Measurements from ENCODE around the gene ANP32A.

The ANP32A gene

DNA sequence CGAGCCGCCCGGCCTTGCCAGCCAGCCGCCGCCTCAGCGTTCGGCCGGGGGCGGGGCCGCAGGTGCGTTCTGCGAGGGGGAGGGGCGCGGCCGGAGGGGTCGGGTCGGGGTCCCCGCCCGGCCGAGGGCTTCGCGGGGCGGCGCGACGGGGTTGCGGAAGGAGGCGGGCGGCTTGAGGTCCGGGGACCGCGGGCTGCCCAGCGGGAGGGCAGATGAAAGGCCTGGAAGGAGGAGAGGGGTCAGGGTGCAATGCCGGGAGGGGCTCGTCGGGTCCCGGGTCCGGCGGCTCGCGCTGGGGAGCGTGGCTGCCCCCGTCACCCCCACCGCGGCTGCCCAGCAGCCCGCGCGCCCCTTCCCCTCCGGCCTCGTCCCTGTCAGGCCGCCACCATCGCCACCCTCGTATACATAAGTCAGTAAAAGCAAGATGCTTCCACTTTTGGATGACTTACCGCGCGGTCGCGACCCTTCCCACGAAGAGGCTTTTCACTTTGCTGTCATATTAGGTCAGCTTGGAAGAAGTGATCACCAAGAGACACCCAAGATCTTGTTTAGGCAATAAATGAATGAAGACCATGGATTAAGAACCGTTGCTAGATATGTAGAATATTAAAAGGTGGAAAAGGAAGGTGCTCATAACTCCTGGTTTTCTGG lies 620 bp upstream of the ANP32A start:
- DNase-seq (ENCODE audit: low read depth in 2 of 3, low spot score in 2 of 3), result no peak

DNA sequence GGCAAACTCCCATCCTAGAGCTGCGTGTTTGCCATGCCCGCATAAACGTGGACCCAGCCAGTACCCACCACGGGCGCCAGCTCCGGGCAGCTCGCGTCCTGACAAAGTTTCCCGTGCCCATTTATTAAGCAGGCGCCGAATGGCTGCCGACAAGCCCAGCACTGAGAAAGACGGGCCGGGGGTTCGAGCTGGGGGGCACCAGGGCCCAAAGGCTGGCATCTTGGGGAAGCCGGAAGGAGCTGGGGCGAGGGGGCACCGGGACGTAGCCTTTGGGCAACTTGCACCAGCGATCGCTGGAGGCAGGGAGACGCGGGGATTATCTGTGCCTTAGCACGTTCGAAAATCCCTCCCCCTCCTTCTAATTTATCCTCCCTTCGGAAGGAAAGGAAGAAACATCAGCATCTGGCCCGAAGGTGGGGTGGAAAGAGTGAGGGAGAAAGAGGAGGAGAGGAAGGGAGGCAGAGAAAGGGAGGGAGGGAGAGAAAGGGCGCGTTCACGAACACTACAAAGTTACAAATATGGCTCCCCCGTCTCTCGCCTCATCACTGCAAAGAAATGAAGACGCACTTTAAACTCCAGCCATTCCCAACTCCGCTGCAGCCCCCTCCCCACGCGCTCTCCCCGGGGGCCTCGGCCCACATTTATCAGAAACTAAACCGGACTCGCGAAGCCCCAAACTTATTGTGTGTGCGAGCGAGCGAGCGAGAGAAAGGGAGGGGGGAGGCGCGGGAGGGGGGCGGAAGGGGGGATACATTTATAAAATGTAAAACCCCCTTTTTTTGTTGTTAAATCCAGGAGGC lies 1.0 kb downstream of the ANP32A start:
- no peak for DNase-seq (ENCODE audit: low read depth in 2 of 3, low spot score in 2 of 3)

DNA sequence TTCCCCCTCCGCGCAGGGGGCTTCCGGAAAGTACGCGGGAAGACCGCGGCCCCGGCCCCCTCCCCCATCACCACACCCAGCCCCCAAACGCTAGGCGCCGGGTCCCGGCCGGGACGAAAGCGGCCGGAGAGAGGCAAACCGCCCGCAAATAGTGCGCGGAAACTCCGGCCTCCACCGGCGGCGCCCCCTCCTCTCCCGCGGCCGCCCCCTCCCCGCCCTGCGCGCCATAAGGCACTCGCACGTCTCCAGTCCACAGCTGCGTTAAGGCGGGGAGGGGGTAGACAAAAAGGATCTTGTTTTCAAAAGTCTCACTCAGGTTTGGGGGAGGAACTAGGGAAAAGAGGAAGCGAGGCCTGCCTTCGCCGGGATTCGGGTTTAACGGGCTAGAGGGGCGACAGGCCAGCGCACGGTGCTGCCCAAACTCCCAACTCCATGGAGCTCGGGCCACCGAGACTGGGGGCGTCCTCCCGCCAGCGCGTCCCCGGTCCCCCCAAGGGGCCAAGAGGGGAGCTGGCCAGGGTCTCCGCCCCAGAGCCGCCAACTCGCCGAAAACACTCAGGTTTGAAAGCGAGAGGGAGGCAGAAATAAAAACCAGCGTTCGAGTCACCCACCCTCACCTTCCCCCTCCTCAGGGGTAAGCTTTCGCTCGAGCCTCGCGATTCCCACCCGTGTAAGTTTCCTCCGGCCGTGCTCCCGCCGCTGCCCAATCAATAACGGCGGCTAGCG lies 1.8 kb downstream of the ANP32A start:
- peak in 1 of 3 experiments; percentile 30 for DNase-seq (ENCODE audit: low read depth in 2 of 3, low spot score in 2 of 3)

DNA sequence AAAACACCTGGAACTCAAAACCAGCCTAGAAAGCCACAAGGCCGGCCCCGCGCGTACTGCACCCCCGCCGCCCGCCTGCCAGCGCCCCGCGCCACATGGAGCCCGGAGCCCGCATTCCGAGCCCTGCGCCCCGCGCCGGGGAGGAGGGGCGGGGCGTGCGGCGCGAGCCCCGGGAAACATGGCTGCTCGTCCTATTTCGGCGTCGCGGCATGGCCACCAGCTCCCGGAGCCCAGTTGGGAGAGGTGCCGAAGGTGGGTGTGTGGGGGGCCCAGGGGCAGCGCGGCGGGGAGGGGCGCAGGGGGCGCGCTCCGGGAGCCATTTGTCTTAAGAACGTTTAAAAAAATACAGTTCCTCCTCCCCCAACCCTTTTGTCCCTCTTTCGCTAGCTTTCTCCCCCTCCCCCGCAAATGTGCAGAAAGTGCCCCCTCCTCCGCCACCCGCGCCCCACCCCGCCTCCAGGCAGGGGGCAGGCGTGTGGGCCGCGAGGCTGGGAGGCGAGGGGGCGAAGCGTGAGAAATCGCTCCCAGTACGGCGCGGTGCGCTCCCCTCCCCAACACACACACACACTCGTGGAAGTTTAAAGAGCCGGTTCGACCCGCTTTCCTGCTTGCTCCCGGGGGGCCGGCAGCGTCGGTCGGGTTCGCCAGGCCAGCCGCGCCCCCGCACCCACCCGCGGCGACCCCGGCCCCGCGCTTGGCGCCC lies 2.5 kb downstream of the ANP32A start:
- DNase-seq (ENCODE audit: low read depth in 2 of 3, low spot score in 2 of 3), result peak; percentile 39 to 48 (median 41)

DNA sequence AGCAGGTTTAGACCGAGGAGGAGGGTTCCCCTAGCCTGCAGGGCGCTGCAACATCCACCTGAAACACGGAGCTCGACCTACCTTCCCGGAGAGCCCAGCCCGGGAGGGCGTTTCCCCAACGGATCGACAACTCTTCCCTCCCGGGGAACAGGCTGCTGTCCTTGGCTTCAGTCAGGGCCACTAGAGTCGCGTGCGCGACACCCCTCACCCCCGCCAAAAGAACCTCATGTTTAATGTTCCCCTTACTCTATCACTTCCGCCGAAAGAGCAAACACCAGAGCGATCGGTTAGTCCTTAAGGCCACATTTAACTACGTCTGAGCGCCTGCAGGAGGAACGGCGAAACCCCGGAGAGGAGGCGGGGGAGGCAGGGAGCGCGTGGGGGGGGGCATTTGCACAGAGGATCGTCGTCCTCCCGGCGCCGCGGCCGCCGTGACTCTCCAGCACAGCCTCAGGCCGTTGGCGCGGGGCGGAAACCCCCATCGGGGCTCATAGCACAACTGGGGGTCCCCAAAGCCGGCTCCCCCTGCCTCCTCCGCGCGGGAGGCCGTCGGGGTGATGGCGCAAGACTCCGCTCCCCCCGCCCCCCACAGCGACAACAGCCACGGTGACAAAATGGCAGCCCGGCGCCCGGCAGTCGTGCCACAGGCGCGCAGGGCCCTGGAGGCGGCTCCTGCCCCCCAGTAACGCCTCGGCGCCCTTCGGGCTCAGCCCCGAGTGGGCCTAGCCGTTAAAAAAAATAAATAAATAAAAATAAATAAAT lies 3.2 kb downstream of the ANP32A start:
- DNase-seq (ENCODE audit: low read depth in 2 of 3, low spot score in 2 of 3), result peak; percentile 48 to 65 (median 58)

DNA sequence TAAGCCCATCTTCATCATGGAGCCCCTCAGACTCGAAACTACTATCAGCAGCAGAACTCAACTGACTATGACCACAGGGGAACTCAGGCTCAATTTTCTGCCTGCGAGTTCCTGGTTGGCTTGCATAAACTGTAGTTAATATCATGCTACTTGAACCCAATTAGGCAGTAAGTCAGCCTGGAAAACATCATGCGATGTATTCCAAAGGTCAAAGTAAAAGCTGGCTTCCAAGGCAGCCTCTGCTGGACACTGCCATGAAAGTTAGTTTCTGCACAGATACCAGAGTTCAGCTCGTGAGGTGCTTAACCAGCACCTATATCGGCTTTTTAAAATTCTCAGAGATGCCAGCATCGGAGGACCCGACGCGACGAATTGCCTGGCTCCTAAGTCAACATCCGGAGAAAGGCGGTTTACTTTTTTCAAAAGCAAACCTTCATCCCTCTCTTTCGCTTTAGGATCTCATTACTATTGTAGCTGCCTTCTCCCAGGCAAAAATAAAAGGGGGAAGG lies 3.8 kb downstream of the ANP32A start:
- DNase-seq (ENCODE audit: low read depth in 2 of 3, low spot score in 2 of 3), result no peak

DNA sequence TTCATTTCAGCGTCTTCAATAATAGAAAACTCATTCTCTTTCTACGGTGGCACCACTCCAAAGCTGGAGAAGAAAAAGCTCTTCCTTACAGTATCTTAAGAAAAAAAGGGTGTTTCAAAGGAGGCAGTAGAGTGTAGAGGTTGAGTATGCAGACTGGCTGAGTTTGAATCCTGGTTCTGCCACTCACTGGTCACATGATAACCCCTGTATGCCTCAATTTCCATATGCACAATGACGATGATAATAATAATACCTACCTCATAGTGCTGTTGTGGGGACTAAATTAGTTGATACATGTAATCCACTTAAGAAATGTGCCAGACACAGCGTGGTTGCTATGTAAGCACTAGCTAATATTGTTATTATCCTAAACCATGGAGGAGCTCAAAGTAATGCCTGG lies 4.5 kb downstream of the ANP32A start:
- no peak for DNase-seq (ENCODE audit: low read depth in 2 of 3, low spot score in 2 of 3)

DNA sequence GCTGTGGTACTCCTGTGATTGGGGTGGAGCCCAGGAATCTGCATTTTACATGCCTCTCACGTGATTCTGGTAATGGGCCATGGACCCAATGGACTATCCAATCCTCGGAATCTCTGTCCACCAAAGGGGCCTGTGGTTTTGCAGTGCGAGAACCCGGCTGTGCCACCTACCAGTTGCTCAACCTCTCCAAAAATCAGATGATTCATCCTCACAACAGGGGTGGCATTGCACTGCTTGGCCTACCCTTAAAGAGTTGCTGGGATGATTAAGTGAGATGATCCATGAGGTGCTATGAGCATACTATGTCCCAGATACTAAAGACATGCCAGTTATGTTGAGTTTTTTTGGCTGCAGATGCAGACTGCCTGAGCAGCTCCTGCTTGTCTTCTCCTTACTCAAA lies 5.1 kb downstream of the ANP32A start:
- DNase-seq (ENCODE audit: low read depth in 2 of 3, low spot score in 2 of 3), result no peak

DNA sequence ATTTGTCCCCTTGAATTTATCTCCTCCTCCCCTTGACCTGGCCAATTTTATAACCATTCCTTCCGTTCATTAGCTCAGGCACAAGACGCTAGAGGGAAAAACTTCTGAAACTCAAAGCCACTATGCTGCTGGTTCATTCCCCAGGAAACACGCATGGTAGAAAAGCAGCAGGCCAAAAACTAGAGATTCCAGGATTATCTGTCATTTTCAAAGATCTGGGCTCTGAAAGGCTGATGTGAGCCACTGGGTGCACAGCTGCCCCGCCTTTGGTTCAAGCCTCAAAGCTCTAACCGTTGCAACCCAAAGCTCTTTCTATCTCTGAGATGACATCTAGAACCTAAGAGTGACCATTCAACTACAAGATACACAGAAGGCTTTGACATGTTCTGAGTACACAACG lies 6.1 kb downstream of the ANP32A start:
- no peak for DNase-seq (ENCODE audit: low read depth in 2 of 3, low spot score in 2 of 3)

DNA sequence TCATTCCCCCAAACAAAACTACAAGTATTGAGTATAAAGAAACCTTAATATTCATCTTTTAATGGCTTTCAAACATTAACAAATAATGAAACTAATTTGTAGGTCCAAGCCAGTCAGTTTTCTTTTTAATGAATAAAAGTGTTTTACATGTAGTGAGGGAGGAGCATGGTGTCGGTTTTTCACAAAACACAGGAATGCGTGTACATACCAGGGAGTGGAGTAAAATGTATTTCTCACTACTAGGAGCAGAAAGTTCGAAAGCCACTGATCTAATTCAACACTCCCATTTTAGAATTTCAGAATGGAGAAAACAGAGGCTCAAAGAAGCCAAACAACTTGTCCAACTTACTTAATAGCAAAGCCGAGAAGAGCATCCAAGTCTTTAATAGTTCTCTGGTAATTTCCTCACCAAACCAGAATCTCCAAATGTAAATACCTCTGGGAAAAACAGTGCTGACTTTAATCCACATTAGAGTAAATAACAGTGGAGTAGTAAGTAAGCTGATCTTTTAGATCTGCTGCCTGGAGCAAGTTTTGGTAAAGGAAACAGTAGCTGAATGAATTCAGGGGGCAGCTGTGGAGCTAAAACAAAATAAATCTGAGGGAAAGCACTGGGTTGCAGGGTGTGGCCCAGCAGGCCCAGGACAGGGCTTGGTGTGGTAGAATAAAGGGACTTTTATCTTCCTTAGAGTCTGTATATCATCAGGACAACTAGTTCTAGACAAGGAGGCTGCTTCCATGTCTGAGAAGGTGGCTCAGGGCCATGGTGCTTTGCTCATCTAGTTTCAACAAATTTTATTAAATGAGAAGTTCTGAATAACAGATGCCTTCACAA lies 7.9 kb downstream of the ANP32A start:
- DNase-seq (ENCODE audit: low read depth in 2 of 3, low spot score in 2 of 3), result no peak

DNA sequence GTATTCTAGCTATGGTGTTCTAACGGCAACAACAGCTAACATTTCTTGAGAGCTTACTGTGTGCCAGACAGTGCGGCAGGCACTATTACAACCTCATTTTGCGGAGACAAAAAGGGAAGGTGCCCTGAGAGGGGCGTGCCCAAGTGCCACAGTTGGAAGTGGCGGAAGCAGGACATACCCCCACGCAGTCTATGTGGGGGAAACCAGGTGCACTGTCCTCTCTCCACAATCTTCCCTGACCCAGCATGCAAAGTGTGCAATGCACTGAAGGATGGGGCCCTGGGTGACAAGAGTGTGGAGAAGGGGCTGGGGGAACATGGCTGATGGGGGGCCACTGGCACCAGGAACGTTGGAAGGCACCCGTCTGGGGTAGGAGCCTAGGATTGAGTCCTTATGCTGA lies 8.6 kb downstream of the ANP32A start:
- no peak for DNase-seq (ENCODE audit: low read depth in 2 of 3, low spot score in 2 of 3)

DNA sequence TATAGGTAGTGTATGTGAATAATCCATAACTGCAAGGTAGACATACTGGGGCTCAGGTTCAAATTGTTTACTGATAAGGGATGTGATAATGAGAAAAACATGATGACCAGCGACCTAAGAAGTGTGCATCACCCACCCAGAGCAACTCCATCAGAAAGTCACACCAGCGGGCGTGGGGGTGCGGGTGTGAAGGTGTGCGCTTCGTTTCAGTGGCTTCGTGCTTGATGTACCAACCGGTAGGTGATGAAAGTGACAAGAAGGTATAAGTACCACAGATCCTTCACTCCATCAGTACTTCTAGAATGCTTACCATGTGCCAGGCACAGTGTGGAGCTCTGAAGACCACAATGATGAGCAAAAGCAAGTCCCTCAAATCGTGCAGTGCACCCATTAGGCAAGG lies 11.2 kb downstream of the ANP32A start:
- DNase-seq (ENCODE audit: low read depth in 2 of 3, low spot score in 2 of 3), result no peak

DNA sequence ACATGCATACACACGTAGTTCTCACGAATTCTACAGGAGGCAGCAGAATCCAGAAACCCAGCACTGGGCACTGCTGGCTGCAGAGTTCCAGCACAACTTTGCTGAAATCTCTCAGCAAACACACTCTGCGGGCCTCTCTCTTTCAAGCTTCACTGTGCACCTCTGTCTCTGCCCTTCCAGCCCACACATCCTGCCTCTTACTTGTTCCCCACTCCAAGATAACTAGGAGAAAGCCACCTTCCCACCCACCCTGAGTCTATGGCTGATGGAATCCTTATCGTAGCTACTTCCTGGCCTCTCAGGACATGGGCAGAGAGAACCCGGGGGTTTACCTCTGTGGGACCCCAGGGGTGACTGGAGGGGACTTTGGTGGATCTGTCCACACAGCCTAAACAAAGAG lies 11.9 kb downstream of the ANP32A start:
- DNase-seq (ENCODE audit: low read depth in 2 of 3, low spot score in 2 of 3), result no peak

DNA sequence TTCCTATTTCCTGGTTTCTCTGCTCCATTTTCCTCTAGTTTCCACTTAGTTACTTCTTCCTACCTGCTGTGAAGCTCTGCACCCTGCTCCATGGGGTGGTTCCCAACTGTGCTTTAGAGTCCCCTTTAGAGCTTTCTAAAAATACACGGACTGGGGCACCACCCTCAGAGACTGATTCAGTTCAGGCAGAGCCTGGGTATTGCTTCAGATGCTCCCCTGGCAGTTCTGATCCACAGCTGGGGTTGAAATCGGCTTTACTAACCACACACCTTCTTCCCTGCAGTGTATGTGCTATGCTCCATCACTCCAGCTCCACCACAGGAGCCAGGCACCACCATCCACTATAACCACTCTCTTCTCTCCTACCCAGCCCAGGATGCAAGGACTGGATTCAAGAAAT lies 12.6 kb downstream of the ANP32A start:
- DNase-seq (ENCODE audit: low read depth in 2 of 3, low spot score in 2 of 3), result no peak

DNA sequence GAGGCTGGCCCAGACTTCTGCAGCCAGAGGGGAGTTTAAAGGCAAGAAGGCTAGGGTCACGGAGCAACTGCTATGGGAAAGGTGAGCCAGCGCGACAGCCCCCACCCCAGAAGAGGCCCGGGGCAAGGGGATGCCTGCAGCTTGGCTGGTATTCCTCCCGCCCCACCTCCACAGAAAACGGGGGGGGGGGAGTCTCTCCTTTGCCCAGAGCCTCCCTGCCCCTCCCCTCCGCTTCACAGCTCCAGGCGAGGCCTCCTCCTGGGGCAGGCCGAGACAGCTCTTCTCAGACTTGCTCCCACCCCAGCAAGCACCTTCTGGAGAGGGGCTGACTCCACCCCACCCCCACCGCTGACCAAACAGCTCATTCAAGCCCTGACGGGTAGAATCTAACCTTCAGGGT lies 13.4 kb downstream of the ANP32A start:
- no peak for DNase-seq (ENCODE audit: low read depth in 2 of 3, low spot score in 2 of 3)

DNA sequence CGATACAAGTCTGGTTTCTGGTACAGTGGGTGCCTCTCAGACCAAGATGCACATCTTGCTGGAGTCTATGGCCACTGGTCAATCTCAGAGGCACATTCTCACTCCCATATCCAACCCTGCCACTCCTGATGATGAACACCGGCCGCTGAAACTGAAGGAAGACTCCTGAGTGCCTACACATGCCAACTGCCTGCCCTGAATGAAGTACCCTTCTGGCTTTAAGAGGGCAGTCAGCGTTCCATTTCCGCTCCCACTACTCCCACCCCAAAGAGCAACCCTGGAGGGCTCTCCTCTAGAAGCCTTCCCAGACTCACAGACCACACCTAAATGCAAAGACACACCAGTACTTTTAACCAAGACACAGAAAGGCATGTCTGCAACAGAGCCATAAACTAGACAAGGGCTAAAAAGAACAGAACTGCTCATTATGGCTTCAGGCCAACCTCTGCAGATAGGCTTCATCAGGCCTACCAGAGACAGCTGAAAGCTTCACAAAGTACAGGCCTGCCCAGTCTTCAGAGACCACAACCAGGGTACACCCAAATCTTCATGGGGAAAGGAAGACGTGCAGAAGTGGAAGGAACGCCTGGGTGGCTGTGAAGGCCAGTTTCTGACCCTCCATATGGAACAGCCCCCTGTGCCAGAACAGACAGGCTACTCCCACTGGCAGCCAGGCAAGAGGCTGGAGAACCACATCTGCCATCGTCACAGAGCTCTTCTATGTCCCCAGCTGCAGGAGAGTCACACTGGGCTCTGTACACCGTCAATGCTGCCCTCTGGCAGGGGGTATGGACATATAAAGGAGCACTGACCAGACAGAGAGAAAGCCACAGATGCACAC lies 14.3 kb downstream of the ANP32A start:
- no peak for DNase-seq (ENCODE audit: low read depth in 2 of 3, low spot score in 2 of 3)

DNA sequence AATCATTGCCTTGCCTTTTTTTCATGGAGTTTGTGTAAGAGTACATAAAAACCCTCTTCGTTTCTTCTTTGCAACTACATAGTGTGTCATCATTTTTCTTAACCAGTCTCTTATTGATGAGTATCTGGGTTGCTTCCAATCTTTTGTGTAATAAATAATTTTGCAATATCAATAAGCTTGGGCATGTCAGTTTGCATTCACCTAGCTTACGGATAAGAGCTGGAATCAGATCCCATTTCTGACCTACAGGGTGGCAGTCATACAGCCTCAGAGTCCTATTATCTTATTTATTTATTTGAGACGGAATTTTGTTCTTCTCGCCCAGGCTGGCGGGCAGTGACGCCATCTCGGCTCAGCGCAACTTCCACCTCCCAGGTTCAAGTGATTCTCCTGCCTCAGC lies 18.3 kb downstream of the ANP32A start:
- no peak for DNase-seq (ENCODE audit: low read depth in 2 of 3, low spot score in 2 of 3)

DNA sequence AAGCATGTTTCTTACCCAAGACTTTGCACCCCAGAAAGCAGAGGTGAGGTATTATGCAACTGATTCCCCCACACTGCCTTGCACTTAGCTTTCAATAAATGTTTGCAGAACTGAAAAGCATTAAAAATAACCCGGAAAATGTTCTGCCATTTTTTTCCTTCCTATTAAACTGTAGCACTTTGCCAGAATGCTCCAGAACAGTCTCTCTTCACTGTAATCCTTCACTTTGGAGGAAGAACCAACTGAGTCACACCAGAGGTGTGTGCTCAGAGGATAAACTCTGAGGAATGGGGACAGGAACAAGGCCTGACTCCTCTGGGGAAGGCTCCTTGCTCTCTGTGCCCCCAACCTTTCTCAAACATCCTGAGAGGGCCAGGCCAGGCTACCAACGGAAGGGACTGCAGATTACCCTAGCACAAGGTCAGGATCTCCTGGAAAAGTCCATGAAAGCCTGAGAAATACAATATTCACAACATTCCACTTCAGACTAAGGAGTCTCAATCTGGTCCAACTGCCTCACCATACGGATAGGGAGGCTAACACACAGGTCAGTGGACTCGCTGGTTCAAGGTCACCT lies 19.0 kb downstream of the ANP32A start:
- DNase-seq (ENCODE audit: low read depth in 2 of 3, low spot score in 2 of 3), result no peak

DNA sequence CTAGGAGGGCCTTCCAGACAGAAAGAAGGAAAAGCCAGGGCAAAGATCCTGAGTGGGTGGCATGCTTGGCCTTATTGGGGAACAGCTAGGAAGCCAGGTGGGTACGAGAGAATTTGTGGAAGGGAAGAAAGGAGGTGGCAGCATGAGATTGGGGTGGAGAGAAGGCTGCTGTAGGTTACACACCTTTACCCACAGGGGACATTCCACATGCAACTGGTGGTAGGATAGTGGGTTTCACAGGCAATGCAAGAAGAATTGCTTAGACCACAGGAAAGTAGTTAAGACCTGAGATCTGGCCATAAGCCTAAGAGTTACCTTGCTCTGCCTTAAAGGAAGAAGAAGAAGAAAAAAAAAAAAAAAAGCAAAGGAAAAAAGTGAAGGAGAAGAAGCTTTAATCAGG lies 19.8 kb downstream of the ANP32A start:
- no peak for DNase-seq (ENCODE audit: low read depth in 2 of 3, low spot score in 2 of 3)

Measured in activated CD8-positive, alpha-beta memory T cell treated with anti-CD3 and anti-CD28 coated beads for 48 hours (primary cell).